Testis (tissue), 2 donors: ENCODE results near the gene VENTX.

ENCODE experiments used
- CTCF ChIP-seq, 3 experiments: fragments of 450-650 bp in 2 of 3; fragments of 200-600 bp in 1 of 3; sonication (generic) in 1 of 3; IDR thresholded peaks; one replicate each; pipeline ENCODE4 v1.5.1; 2016 to 2019; ENCODE audit warnings: antibody characterized with exemption in 3 of 3, mild to moderate bottlenecking in 2 of 3, moderate library complexity in 1 of 3
- POLR2A ChIP-seq: fragments of 450-650 bp; IDR thresholded peaks from one replicate; pipeline ENCODE4 v1.6.1; 2017; ENCODE audit warnings: antibody characterized with exemption, mild to moderate bottlenecking, moderate library complexity

GRCh38 chr10:133229265-133230043, 8.2 kb upstream of the VENTX start:
- no peak for TF ChIP-seq CTCF (IDR thresholded peaks at IDR 0.05)
- TF ChIP-seq POLR2A: no peak
